ENCODE data around the gene ERG. TPM values are rescaled to one million over a fixed set of nuclear protein-coding genes. Genes with fewer than 3 reads are reported as not detected.

The ERG gene
- total and polyA plus RNA-seq, 2 of the 13 experiments (the other 11 are each of a cell fraction or from before 2014, with no cell fraction given): not detected

DNA sequence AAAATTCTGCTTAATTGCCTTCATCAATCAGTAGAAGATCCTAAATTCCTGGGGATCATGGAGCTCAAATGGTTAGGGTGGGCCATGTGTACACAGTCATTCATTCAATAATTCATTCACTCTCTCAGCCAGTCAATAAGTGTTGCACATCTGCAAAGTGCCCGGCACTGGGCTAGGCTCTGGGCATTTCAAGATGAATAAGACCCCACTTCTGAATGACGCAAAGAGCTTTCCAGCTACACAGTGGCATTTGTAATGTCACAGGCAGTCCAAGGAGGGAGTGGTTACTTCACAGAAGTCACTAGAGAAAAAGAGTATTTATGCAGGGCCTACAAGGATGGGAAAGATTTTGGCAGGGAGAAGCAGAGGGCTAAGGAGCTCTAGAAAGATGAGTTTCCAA is 148.3 kb downstream of the ERG start:
- Histone ChIP-seq H3K79me2 (ENCODE audit: insufficient read depth, low read length) (no peaks in the 10 kb centered on the region), H3K36me3 (replicated peaks in 1 of 2; ENCODE audit: control insufficient read depth in 1 of 2, insufficient read depth in 2 of 2, low read length in 2 of 2) (no peaks in the 10 kb centered on the region), H4K20me1 (ENCODE audit: insufficient read depth, low read length) (no peaks in the 10 kb centered on the region), H3K27ac (ENCODE audit: extremely low read length, insufficient read depth, low read length) (no peak overlapping the region), H3K4me3 (replicated peaks in 1 of 3; ENCODE audit: insufficient read depth in 1 of 3, low read depth in 2 of 3, low read length in 3 of 3) (no peak overlapping the region), H3K4me1 (ENCODE audit: insufficient read depth, low read length) (no peaks in the 10 kb centered on the region), H3K27me3 (ENCODE audit: control insufficient read depth in 1 of 2, insufficient read depth in 2 of 2, low read length in 2 of 2) (peaks cover 0 to 10% of the 10 kb centered on the region in 2 experiments; a peak in 1 of 5 replicates), H3K9ac (ENCODE audit: insufficient read depth, low read depth, low read length) (no peak overlapping the region), H3K4me2 (ENCODE audit: low read depth, low read length) (no peak overlapping the region), H3K9me3 (ENCODE audit: low read length) (no peaks in the 10 kb centered on the region), H2AFZ (ENCODE audit: low read length) (no peak overlapping the region)
- FAIRE-seq (no peak), DNase-seq (ENCODE audit: low spot score) (no peak), ATAC-seq (no peak)
- intact Hi-C loops (cut with micrococcal nuclease; ENCODE audit: unreplicated experiment): no loop called here
- CTCF ChIA-PET (ENCODE audit: low intra/inter-chr PET ratio, low total read pairs): no interaction called here
- POLR2A ChIA-PET: no interaction called here
- BruUV-seq (replicated peaks): no TSS peak
- 13% methylated on average over 2 of the region's 2 CpGs for WGBS (ENCODE audit: low lambda C conversion rate)
- in situ Hi-C loops (cut with HindIII; ENCODE audit: extremely low pct_ligation_motif_present, low pct_unique_long_range_greater_than_20kb): loop anchor here (5.0 to 25.0 kb wide), 3 partner anchors 128 to 638 kb away; no protein-coding TSS in a partner anchor
- TF ChIP-seq CAMTA2 (CRISPR knock-in tag; IDR thresholded peaks at IDR 0.05; ENCODE audit: borderline replicate concordance) (no peak), ZSCAN31 (CRISPR knock-in tag; IDR thresholded peaks at IDR 0.05; ENCODE audit: low read depth) (no peak), HNF1A (IDR thresholded peaks at IDR 0.05; ENCODE audit: low read depth) (no peak), HNF1A (CRISPR knock-in tag; IDR thresholded peaks at IDR 0.05; ENCODE audit: borderline replicate concordance) (no peak), JDP2 (CRISPR knock-in tag; IDR thresholded peaks at IDR 0.05; ENCODE audit: borderline replicate concordance) (no peak), TFDP2 (CRISPR knock-in tag; IDR thresholded peaks at IDR 0.05) (no peak), ZFP82 (CRISPR knock-in tag; IDR thresholded peaks at IDR 0.05; ENCODE audit: borderline replicate concordance) (no peak), ZFP91 (CRISPR knock-in tag; IDR thresholded peaks at IDR 0.05; ENCODE audit: borderline replicate concordance) (no peak), FOXP1 (IDR thresholded peaks at IDR 0.05) (no peak), FOXP1 (CRISPR knock-in tag; IDR thresholded peaks at IDR 0.05) (no peak)
- TF ChIP-seq, protein P1, sequence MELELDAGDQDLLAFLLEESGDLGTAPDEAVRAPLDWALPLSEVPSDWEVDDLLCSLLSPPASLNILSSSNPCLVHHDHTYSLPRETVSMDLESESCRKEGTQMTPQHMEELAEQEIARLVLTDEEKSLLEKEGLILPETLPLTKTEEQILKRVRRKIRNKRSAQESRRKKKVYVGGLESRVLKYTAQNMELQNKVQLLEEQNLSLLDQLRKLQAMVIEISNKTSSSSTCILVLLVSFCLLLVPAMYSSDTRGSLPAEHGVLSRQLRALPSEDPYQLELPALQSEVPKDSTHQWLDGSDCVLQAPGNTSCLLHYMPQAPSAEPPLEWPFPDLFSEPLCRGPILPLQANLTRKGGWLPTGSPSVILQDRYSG (CRISPR knock-in tag; IDR thresholded peaks at IDR 0.05): no peak
- TF ChIP-seq, protein P2, sequence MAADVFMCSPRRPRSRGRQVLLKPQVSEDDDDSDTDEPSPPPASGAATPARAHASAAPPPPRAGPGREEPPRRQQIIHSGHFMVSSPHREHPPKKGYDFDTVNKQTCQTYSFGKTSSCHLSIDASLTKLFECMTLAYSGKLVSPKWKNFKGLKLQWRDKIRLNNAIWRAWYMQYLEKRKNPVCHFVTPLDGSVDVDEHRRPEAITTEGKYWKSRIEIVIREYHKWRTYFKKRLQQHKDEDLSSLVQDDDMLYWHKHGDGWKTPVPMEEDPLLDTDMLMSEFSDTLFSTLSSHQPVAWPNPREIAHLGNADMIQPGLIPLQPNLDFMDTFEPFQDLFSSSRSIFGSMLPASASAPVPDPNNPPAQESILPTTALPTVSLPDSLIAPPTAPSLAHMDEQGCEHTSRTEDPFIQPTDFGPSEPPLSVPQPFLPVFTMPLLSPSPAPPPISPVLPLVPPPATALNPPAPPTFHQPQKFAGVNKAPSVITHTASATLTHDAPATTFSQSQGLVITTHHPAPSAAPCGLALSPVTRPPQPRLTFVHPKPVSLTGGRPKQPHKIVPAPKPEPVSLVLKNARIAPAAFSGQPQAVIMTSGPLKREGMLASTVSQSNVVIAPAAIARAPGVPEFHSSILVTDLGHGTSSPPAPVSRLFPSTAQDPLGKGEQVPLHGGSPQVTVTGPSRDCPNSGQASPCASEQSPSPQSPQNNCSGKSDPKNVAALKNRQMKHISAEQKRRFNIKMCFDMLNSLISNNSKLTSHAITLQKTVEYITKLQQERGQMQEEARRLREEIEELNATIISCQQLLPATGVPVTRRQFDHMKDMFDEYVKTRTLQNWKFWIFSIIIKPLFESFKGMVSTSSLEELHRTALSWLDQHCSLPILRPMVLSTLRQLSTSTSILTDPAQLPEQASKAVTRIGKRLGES (CRISPR knock-in tag; IDR thresholded peaks at IDR 0.05; ENCODE audit: borderline replicate concordance): no peak

Data from HepG2 (cell line).